Measurements from ENCODE around the gene BTN2A1.

BTN2A1 gene

DNA sequence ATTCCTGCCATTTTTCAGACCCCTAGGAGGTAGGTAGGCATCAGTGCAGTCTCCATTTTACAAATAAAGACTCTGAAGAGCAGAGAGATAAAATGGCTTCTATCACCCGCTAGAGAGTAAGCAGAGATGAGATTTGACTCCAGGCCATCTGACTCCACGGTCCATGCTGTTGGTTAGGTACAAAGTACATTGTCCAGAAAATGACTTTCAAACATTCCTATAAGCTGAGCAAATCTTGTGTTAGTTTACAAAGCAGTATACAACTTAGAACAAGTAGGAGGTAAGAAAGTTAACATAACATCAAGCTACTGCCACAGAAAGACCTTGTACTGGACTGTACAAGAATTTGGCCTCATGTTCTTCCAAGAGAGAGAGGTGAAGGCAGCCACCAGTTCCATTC, 57.2 kb downstream of the BTN2A1 start:
- no peaks in the 10 kb centered on the region for H3K36me3 ChIP-seq (ENCODE audit: control insufficient read depth, insufficient read depth, low read length)
- H3K4me1 ChIP-seq (ENCODE audit: control insufficient read depth, insufficient read depth, low read length), result no peaks in the 10 kb centered on the region
- no peak overlapping the region for H3K9ac ChIP-seq (ENCODE audit: low read length)
- no peaks in the 10 kb centered on the region for H3K9me3 ChIP-seq (ENCODE audit: control insufficient read depth, low read length)
- no peak overlapping the region for H3K4me3 ChIP-seq (ENCODE audit: low read length)
- H3K27me3 ChIP-seq (ENCODE audit: control insufficient read depth, insufficient read depth, low read length), result no peaks in the 10 kb centered on the region

DNA sequence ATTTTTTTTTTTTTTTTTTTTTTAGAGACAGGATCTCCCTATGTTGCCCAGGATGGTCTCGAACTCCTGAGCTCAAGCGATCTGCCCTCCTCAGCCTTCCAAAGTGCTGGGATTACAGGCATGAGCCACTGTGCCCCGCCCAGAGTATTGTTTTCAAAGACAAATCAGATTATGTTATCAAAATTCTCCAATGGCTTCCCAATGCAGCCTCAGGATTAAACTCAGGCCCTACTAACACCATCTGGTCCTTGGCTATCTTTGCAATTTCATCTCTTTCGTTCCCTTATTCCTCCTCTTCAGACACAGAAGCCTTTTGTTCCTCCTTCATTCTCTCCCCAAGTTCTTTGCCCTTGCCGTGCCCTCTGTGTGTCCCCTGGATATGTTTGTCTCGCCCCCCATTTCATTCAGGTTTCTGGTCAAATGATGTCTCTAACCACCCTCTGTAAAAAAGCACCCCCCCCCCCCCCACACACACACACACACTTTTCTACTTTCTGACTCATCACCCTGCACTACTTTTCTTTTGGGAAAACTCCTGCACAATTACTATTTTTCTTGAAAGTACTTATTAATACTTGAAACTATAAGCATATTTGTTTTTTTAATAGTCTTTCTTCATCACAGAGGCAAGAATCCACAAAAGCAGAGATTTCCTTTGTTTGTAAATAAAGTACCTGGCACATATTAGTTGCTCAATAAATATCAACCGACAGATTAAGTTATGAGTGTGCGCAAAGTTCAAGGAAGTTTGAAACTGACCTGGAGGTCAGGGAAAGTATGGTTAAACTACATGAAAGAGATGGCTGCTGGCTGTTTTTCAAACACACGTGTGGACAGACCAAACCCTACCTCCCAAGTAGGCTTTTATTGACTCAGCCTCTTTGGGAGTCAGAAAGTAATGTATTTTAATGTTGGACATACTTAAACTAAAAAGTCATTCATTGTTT, 59.0 kb downstream of the BTN2A1 start:
- no peak overlapping the region for H3K9ac ChIP-seq (ENCODE audit: low read length)
- no peak overlapping the region for H3K4me3 ChIP-seq (ENCODE audit: low read length)
- no peaks in the 10 kb centered on the region for H3K36me3 ChIP-seq (ENCODE audit: control insufficient read depth, insufficient read depth, low read length)
- H3K4me1 ChIP-seq (ENCODE audit: control insufficient read depth, insufficient read depth, low read length), result peaks cover 5% of the 10 kb centered on the region
- H3K27me3 ChIP-seq (ENCODE audit: control insufficient read depth, insufficient read depth, low read length), result no peaks in the 10 kb centered on the region
- H3K9me3 ChIP-seq (ENCODE audit: control insufficient read depth, low read length), result no peaks in the 10 kb centered on the region

Data from mucosa of stomach (tissue), 1 donor.